IMR-90 (cell line): Measurements from ENCODE around the gene OPCML. TPM values are rescaled to one million over a fixed set of nuclear protein-coding genes. Genes with fewer than 3 reads are reported as not detected.

ENCODE experiments used
- ATAC-seq: fragments of 200-7000 bp; cut with Tn5 transposase; 2 replicates; pipeline ENCODE4 v1.9.1; 2020; ENCODE audit warnings: low read depth, mild to moderate bottlenecking, moderate library complexity
- BruUV-seq: library from RNA; stranded (reverse); fragments of 400-500 nt; replicated peaks from 2 replicates; lab custom pipeline; 2021; lab: Mats Ljungman, UMichigan
- CTCF ChIA-PET: fragments of 300-600 bp; formaldehyde crosslinking; extraction: SDS; loops from one replicate; lab custom pipeline; 2021; ENCODE audit warnings: antibody characterized with exemption; lab: Yijun Ruan, JAX
- POLR2A ChIA-PET: fragments of 300-600 bp; sonication (Branson Sonifier 250); formaldehyde crosslinking; loops from one replicate; lab custom pipeline; 2022; ENCODE audit warnings: antibody characterized with exemption; ENCODE audit not compliant: unreplicated experiment; lab: Charles Lee
- DNase-seq: peaks from one replicate; pipeline ENCODE4 v3.0.0; 2013
- H2AFZ ChIP-seq: replicated peaks from 2 replicates; pipeline ENCODE3; 2013; ENCODE audit warnings: low read length, mild to moderate bottlenecking; ENCODE audit not compliant: poor library complexity
- H2AK5ac ChIP-seq: 2 replicates; pipeline ENCODE4 v1.6.1; 2013; ENCODE audit warnings: low read depth, low read length, inconsistent platforms
- H2AK9ac ChIP-seq: replicated peaks from 2 replicates; pipeline ENCODE3; 2013; ENCODE audit warnings: mild to moderate bottlenecking, low read depth, low read length, moderate library complexity; ENCODE audit not compliant: poor library complexity
- H2BK120ac ChIP-seq: 2 replicates; pipeline ENCODE4 v1.6.1; 2013; ENCODE audit warnings: low read depth, low read length, inconsistent platforms
- H2BK15ac ChIP-seq: 3 replicates; pipeline ENCODE4 v1.6.1; 2013; ENCODE audit warnings: low read depth, low read length, inconsistent platforms
- H2BK20ac ChIP-seq: 2 replicates; pipeline ENCODE4 v1.6.1; 2013; ENCODE audit warnings: low read depth, mild to moderate bottlenecking, inconsistent platforms, low read length, moderate library complexity
- H2BK5ac ChIP-seq: 2 replicates; pipeline ENCODE4 v1.6.1; 2013; ENCODE audit warnings: mild to moderate bottlenecking, low read depth, low read length, inconsistent platforms; ENCODE audit not compliant: poor library complexity, severe bottlenecking
- H3K14ac ChIP-seq: replicated peaks from 2 replicates; pipeline ENCODE4 v1.6.1; 2013; ENCODE audit warnings: low read depth, low read length, inconsistent platforms
- H3K18ac ChIP-seq: 2 replicates; pipeline ENCODE4 v1.6.1; 2013; ENCODE audit warnings: low read depth, low read length, control low read depth
- H3K23ac ChIP-seq: 2 replicates; pipeline ENCODE4 v1.6.1; 2013; ENCODE audit warnings: low read depth, low read length, inconsistent platforms
- H3K27ac ChIP-seq: 2 replicates; pipeline ENCODE4 v1.5.1; 2013; ENCODE audit warnings: mild to moderate bottlenecking, control low read depth, low read length; ENCODE audit not compliant: insufficient read depth
- H3K27me3 ChIP-seq: 2 replicates; pipeline ENCODE4 v1.6.1; 2013; ENCODE audit warnings: low read length; ENCODE audit not compliant: control insufficient read depth, insufficient read depth
- H3K36me3 ChIP-seq: 2 replicates; pipeline ENCODE4 v1.6.1; 2013; ENCODE audit warnings: low read length, mixed read lengths; ENCODE audit not compliant: control insufficient read depth, insufficient read depth
- H3K4ac ChIP-seq: 2 replicates; pipeline ENCODE4 v1.6.1; 2013; ENCODE audit warnings: low read depth, low read length, inconsistent platforms
- H3K4me1 ChIP-seq: 2 replicates; pipeline ENCODE4 v1.6.1; 2013; ENCODE audit warnings: low read length, mixed read lengths; ENCODE audit not compliant: control insufficient read depth, insufficient read depth
- H3K4me2 ChIP-seq: 2 replicates; pipeline ENCODE4 v1.6.1; 2013; ENCODE audit warnings: low read depth, mild to moderate bottlenecking, control low read depth, low read length, moderate library complexity
- H3K4me3 ChIP-seq: 2 replicates; pipeline ENCODE4 v1.5.1; 2013; ENCODE audit warnings: low read depth, mild to moderate bottlenecking, control low read depth, low read length, moderate library complexity; ENCODE audit not compliant: insufficient read depth
- H3K56ac ChIP-seq: 2 replicates; pipeline ENCODE4 v1.6.1; 2013; ENCODE audit warnings: low read length, inconsistent platforms; ENCODE audit not compliant: insufficient read depth; ENCODE audit errors: extremely low read depth
- H3K79me1 ChIP-seq, 2 experiments: 2 replicates each; pipeline ENCODE4 v1.6.1; 2013; ENCODE audit warnings: low read length in 2 of 2, inconsistent platforms in 1 of 2, low read depth in 1 of 2
- H3K9ac ChIP-seq: 2 replicates; pipeline ENCODE4 v1.6.1; 2013; ENCODE audit warnings: low read depth, low read length, control low read depth
- H3K9me1 ChIP-seq: 2 replicates; pipeline ENCODE4 v1.6.1; 2013; ENCODE audit warnings: low read length, inconsistent platforms; ENCODE audit not compliant: insufficient read depth
- H3K9me3 ChIP-seq: 2 replicates; pipeline ENCODE4 v1.6.1; 2013; ENCODE audit warnings: low read length; ENCODE audit not compliant: control insufficient read depth, insufficient read depth
- H4K20me1 ChIP-seq: 2 replicates; pipeline ENCODE4 v1.6.1; 2013; ENCODE audit warnings: low read length, inconsistent platforms; ENCODE audit not compliant: insufficient read depth
- H4K5ac ChIP-seq: 2 replicates; pipeline ENCODE4 v1.6.1; 2013; ENCODE audit warnings: mild to moderate bottlenecking, low read depth, low read length, control low read depth
- H4K8ac ChIP-seq, 2 experiments: 2 replicates each; pipeline ENCODE4 v1.6.1; 2013; ENCODE audit warnings: low read depth in 2 of 2, low read length in 2 of 2, control low read depth in 1 of 2, inconsistent platforms in 1 of 2
- H4K91ac ChIP-seq: 2 replicates; pipeline ENCODE4 v1.6.1; 2013; ENCODE audit warnings: low read depth, low read length, inconsistent platforms; ENCODE audit not compliant: insufficient read depth
- BHLHE40 ChIP-seq: fragments of 150-350 bp; IDR thresholded peaks from 2 replicates; pipeline ENCODE4 v1.6.1; 2016; ENCODE audit warnings: mild to moderate bottlenecking, low read depth, low read length
- CHD1 ChIP-seq: IDR thresholded peaks from 2 replicates; pipeline ENCODE4 v1.6.1; 2012; ENCODE audit warnings: low read depth, low read length, improper control_type of control experiment
- CTCF ChIP-seq: conservative IDR thresholded peaks from 2 replicates; pipeline ENCODE4 v1.5.1; 2012; ENCODE audit warnings: mild to moderate bottlenecking, low read depth, low read length, improper control_type of control experiment
- FOS ChIP-seq: fragments of 150-350 bp; IDR thresholded peaks from 2 replicates; pipeline ENCODE4 v1.6.1; 2016; ENCODE audit warnings: low read depth, low read length
- MAFK ChIP-seq: IDR thresholded peaks from 2 replicates; pipeline ENCODE4 v1.6.1; 2012; ENCODE audit warnings: low read depth, low read length, improper control_type of control experiment
- MAZ ChIP-seq: IDR thresholded peaks from 2 replicates; pipeline ENCODE4 v1.6.1; 2012; ENCODE audit warnings: low read depth, mild to moderate bottlenecking, low read length, improper control_type of control experiment, moderate library complexity, borderline replicate concordance
- MXI1 ChIP-seq: IDR thresholded peaks from 2 replicates; pipeline ENCODE4 v1.6.1; 2012; ENCODE audit warnings: low read depth, mild to moderate bottlenecking, low read length, moderate library complexity, borderline replicate concordance
- NFE2L2 ChIP-seq: fragments of 150-350 bp; IDR thresholded peaks from 2 replicates; pipeline ENCODE4 v1.6.1; 2016; ENCODE audit warnings: low read depth, mild to moderate bottlenecking, low read length
- POLR2A ChIP-seq: IDR thresholded peaks from 2 replicates; pipeline ENCODE4 v1.6.1; 2012; ENCODE audit warnings: mild to moderate bottlenecking, low read depth, low read length
- RAD21 ChIP-seq: IDR thresholded peaks from 2 replicates; pipeline ENCODE4 v1.6.1; 2012; ENCODE audit warnings: low read length, improper control_type of control experiment
- RFX5 ChIP-seq: IDR thresholded peaks from 2 replicates; pipeline ENCODE4 v1.8.0; 2012; ENCODE audit warnings: low read depth, mild to moderate bottlenecking, low read length, moderate library complexity
- USF2 ChIP-seq: fragments of 150-350 bp; IDR thresholded peaks from 2 replicates; pipeline ENCODE4 v1.6.1; 2017; ENCODE audit warnings: mild to moderate bottlenecking, antibody characterized with exemption, low read length, low read depth
- WGBS, 2 experiments: methylation state at CpG; one replicate each; pipeline versions ENCODE4 v1.1.5 to v1.1.7; 2013; ENCODE audit warnings: missing lambda C conversion rate in 2 of 2; ENCODE audit not compliant: insufficient read length in 1 of 2; ENCODE audit errors: extremely low coverage in 2 of 2; 5-methylcytosine and 5-hydroxymethylcytosine counted together
- dilution Hi-C: fragments of 300-500 bp; cut with HindIII; formaldehyde crosslinking; loops from one replicate; pipeline ENCODE4 v1.14.3; 2018; ENCODE audit warnings: low sequenced_read_pairs; ENCODE audit not compliant: unreplicated experiment
- in situ Hi-C: fragments of 300-500 bp; cut with MboI; formaldehyde crosslinking; loops from 3 replicates; pipeline ENCODE4 v1.14.3; 2019; ENCODE audit warnings: low sequenced_read_pairs, inconsistent platforms, mixed read lengths
- intact Hi-C: fragments of 100-400 bp; cut with micrococcal nuclease; formaldehyde crosslinking; loops from 2 replicates; pipeline ENCODE4 v1.10.0; 2022
- polyA plus RNA-seq, 3 experiments: library from polyadenylated mRNA; depleted of rRNA; stranded (reverse); fragments of >200 nt; gene quantifications; 2 replicates each; pipeline ENCODE4 v1.2.3, GENCODE V29; 2012; ENCODE audit warnings: low replicate concordance in 1 of 3
- total RNA-seq: library from RNA; depleted of rRNA; stranded (reverse); fragments of >200 nt; gene quantifications from 2 replicates; pipeline ENCODE4 v1.2.3, GENCODE V29; 2012
- TF ChIP-seq, protein P1 (sequence below): fragments of 150-350 bp; IDR thresholded peaks from 2 replicates; pipeline ENCODE4 v1.6.1; 2016; ENCODE audit warnings: low read depth, mild to moderate bottlenecking, low read length, moderate library complexity, borderline replicate concordance

The OPCML gene
- total and polyA plus RNA-seq, 2 of the 4 experiments (the other 2 are of a cell fraction), result under 0.01 to 2.6 TPM

DNA sequence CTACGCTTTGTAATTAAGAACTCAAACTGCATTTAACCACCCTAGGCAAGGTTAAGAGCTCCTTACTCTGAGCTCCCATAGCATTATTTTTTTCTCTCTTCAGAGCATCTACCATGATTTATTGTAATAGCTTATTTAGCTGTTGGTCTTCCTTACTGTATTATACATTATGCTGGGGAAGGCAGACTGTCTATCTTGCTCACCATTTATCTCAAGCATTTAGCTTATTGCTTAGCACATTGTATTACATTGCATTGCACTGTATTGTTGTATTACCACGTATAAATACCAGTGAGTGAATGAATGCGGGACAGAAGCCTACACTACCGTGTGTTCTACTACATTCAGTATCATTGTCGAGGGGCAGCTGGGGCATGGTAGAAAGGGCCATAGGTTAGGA, 324.3 kb downstream of the OPCML start:
- Histone ChIP-seq H3K18ac (no peak overlapping the region), H4K5ac (no peak overlapping the region), H2BK120ac (no peak overlapping the region), H3K14ac (no peak overlapping the region), H3K79me1 (no peaks in the 10 kb centered on the region), H3K4me2 (no peak overlapping the region), H3K9me1 (no peaks in the 10 kb centered on the region), H3K23ac (no peak overlapping the region), H2AK9ac (no peak overlapping the region), H2AFZ (no peak overlapping the region), H3K4me1 (no peaks in the 10 kb centered on the region), H2AK5ac (no peak overlapping the region), H3K9ac (no peak overlapping the region), H3K4ac (no peak overlapping the region), H3K4me3 (no peak overlapping the region), H3K56ac (no peak overlapping the region), H2BK15ac (no peak overlapping the region), H4K20me1 (no peaks in the 10 kb centered on the region), H2BK20ac (no peak overlapping the region), H3K36me3 (no peaks in the 10 kb centered on the region), H3K27me3 (no peaks in the 10 kb centered on the region), H4K91ac (no peak overlapping the region), H2BK5ac (no peak overlapping the region), H3K27ac (no peak overlapping the region), H3K9me3 (peaks cover 27% of the 10 kb centered on the region), H4K8ac (no peak overlapping the region)
- ChIA-PET CTCF (no interaction called here), POLR2A (no interaction called here)
- intact Hi-C loops, result no loop called here
- BruUV-seq, result no TSS peak
- in situ Hi-C loops, result no loop called here
- TF ChIP-seq POLR2A, result no peak
- no peak for TF ChIP-seq NFE2L2
- no peak for TF ChIP-seq MAFK
- no peak for TF ChIP-seq MXI1
- no peak for TF ChIP-seq CTCF
- TF ChIP-seq FOS, result no peak
- no peak for TF ChIP-seq MAZ
- no peak for TF ChIP-seq BHLHE40
- no peak for TF ChIP-seq RFX5
- no peak for TF ChIP-seq CHD1
- TF ChIP-seq USF2, result no peak
- TF ChIP-seq, protein P1, sequence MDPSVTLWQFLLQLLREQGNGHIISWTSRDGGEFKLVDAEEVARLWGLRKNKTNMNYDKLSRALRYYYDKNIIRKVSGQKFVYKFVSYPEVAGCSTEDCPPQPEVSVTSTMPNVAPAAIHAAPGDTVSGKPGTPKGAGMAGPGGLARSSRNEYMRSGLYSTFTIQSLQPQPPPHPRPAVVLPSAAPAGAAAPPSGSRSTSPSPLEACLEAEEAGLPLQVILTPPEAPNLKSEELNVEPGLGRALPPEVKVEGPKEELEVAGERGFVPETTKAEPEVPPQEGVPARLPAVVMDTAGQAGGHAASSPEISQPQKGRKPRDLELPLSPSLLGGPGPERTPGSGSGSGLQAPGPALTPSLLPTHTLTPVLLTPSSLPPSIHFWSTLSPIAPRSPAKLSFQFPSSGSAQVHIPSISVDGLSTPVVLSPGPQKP, result no peak
- no peak for TF ChIP-seq RAD21
- no CpG with 5 or more reads among the region's 5 CpGs for WGBS, 2 experiments
- ATAC-seq, result no peak
- dilution Hi-C loops, result no loop called here
- no peak for DNase-seq
